Islet precursor cell (in vitro differentiated cells): ENCODE data around the gene MECP2.

ENCODE experiments used
- DNase-seq: peaks from one replicate; pipeline ENCODE4 v3.0.0-alpha.2; 2018

The MECP2 gene

GRCh38 chrX:154115071-154115470, 17.6 kb upstream of the MECP2 start:
- no peak for DNase-seq

- DNase-seq: no peak
These were observed 17.1 kb upstream of the MECP2 start for GRCh38 chrX:154114652-154115051.

GRCh38 chrX:154113729-154114128, 16.2 kb upstream of the MECP2 start:
- DNase-seq: no peak

GRCh38 chrX:154098551-154098950, 1.0 kb upstream of the MECP2 start:
- DNase-seq: no peak

GRCh38 chrX:154097003-154097588, 421 bp downstream of the MECP2 start:
- DNase-seq: peak; percentile 72

GRCh38 chrX:154096140-154097002, 1.1 kb downstream of the MECP2 start:
- no peak for DNase-seq

GRCh38 chrX:154094833-154095232, 2.7 kb downstream of the MECP2 start:
- DNase-seq: no peak

GRCh38 chrX:154093965-154094364, 3.6 kb downstream of the MECP2 start:
- no peak for DNase-seq

- DNase-seq: no peak
These were observed 5.1 kb downstream of the MECP2 start for GRCh38 chrX:154092371-154092770.

- DNase-seq: no peak
These were observed 5.8 kb downstream of the MECP2 start for GRCh38 chrX:154091678-154092077.

GRCh38 chrX:154090731-154091130, 6.8 kb downstream of the MECP2 start:
- peak; percentile 59 for DNase-seq

GRCh38 chrX:154084449-154085300, 12.8 kb downstream of the MECP2 start:
- no peak for DNase-seq

GRCh38 chrX:154083126-154083517, 14.4 kb downstream of the MECP2 start:
- no peak for DNase-seq

GRCh38 chrX:154082396-154083125, 15.0 kb downstream of the MECP2 start:
- DNase-seq: no peak

GRCh38 chrX:154077101-154077500, 20.4 kb downstream of the MECP2 start:
- no peak for DNase-seq

GRCh38 chrX:154074199-154074598, 23.3 kb downstream of the MECP2 start:
- DNase-seq: peak; percentile 65

GRCh38 chrX:154072192-154072591, 25.3 kb downstream of the MECP2 start:
- no peak for DNase-seq

- DNase-seq: no peak
These were observed 29.0 kb downstream of the MECP2 start for GRCh38 chrX:154068560-154068959.

- DNase-seq: peak; percentile 68
These were observed 32.7 kb downstream of the MECP2 start for GRCh38 chrX:154064637-154065435.

GRCh38 chrX:154063234-154063633, 34.3 kb downstream of the MECP2 start:
- no peak for DNase-seq

GRCh38 chrX:154061801-154062200, 35.7 kb downstream of the MECP2 start:
- DNase-seq: no peak

GRCh38 chrX:154059729-154060245, 37.7 kb downstream of the MECP2 start:
- DNase-seq: no peak
